B cell (primary cell): Measurements from ENCODE around the gene CORO2A. TPM values are rescaled to one million over a fixed set of nuclear protein-coding genes. Genes with fewer than 3 reads are reported as not detected.

Experiments
- ATAC-seq: fragments of 200-7000 bp; cut with Tn5 transposase; one replicate; pipeline ENCODE4 v1.10.0; 2021; ENCODE audit warnings: low read depth, mild to moderate bottlenecking, moderate number of reproducible peaks, moderate library complexity
- CTCF ChIA-PET: fragments of 350-600 bp; sonication (Branson Sonifier 250); formaldehyde crosslinking; loops from one replicate; lab custom pipeline; 2021; ENCODE audit warnings: antibody characterized with exemption, inconsistent platforms; lab: Charles Lee
- POLR2A ChIA-PET: fragments of 350-600 bp; sonication (Branson Sonifier 250); formaldehyde crosslinking; loops from one replicate; lab custom pipeline; 2021; ENCODE audit warnings: antibody characterized with exemption; lab: Charles Lee
- DNase-seq: peaks from one replicate; pipeline ENCODE4 v3.0.0; 2013
- H2AFZ ChIP-seq: 2 replicates; pipeline ENCODE4 v1.6.1; 2012; ENCODE audit warnings: mild to moderate bottlenecking, low read depth, low read length; ENCODE audit not compliant: insufficient read depth, poor library complexity, severe bottlenecking
- H3K27ac ChIP-seq, 2 donors: 1 replicate in 1 of 2; 2 replicates in 1 of 2; pipeline ENCODE4 v1.5.1; 2012 to 2013; ENCODE audit warnings: low read length in 2 of 2, mild to moderate bottlenecking in 2 of 2, moderate library complexity in 1 of 2
- H3K27me3 ChIP-seq, 4 experiments: fragments of 200-600 bp in 1 of 4; sonication (generic) in 1 of 4; replicated peaks in 1 of 4; 1 replicate in 2 of 4; 2 replicates in 2 of 4; pipeline versions ENCODE4 v1.6.1 to v1.7.0; 2013 to 2016; ENCODE audit warnings: low read length in 3 of 4, mild to moderate bottlenecking in 2 of 4, mixed read lengths in 1 of 4, moderate library complexity in 1 of 4; ENCODE audit not compliant: insufficient read depth in 4 of 4, control insufficient read depth in 3 of 4; ENCODE audit errors: control extremely low read depth in 1 of 4
- H3K36me3 ChIP-seq, 2 experiments: replicated peaks in 1 of 2; 1 replicate in 1 of 2; 2 replicates in 1 of 2; pipeline versions ENCODE4 v1.6.1 to v1.7.1; 2013; ENCODE audit warnings: low read length in 1 of 2; ENCODE audit not compliant: insufficient read depth in 2 of 2, control insufficient read depth in 1 of 2; ENCODE audit errors: control extremely low read depth in 1 of 2, extremely low read depth in 1 of 2
- H3K4me1 ChIP-seq, 2 donors: fragments of 200-600 bp in 1 of 2; sonication (generic) in 1 of 2; 1 replicate in 1 of 2; 2 replicates in 1 of 2; pipeline versions ENCODE4 v1.5.1 to v1.6.1; 2013 to 2017; ENCODE audit warnings: low read length in 2 of 2; ENCODE audit not compliant: control insufficient read depth in 2 of 2, insufficient read depth in 2 of 2
- H3K4me2 ChIP-seq: replicated peaks from 2 replicates; pipeline ENCODE3; 2012; ENCODE audit warnings: mild to moderate bottlenecking, low read depth, low read length; ENCODE audit not compliant: poor library complexity, severe bottlenecking
- H3K4me3 ChIP-seq, 5 experiments: fragments of 200-600 bp in 1 of 5; sonication (generic) in 1 of 5; 1 replicate in 3 of 5; 2 replicates in 2 of 5; pipeline versions ENCODE4 v1.5.1 to v1.7.0; 2011 to 2016; ENCODE audit warnings: low read length in 4 of 5, mild to moderate bottlenecking in 4 of 5, low read depth in 2 of 5, control low read depth in 1 of 5, moderate library complexity in 1 of 5; ENCODE audit not compliant: insufficient read depth in 1 of 5; ENCODE audit errors: control extremely low read depth in 1 of 5, extremely low read depth in 1 of 5
- H3K79me2 ChIP-seq: fragments of 200-600 bp; sonication (generic); one replicate; pipeline ENCODE4 v1.6.0; 2016; ENCODE audit warnings: low read length; ENCODE audit not compliant: control insufficient read depth, insufficient read depth
- H3K9ac ChIP-seq: fragments of 200-600 bp; sonication (generic); 2 replicates; pipeline ENCODE4 v1.6.1; 2017; ENCODE audit warnings: mild to moderate bottlenecking, low read length, moderate library complexity
- H3K9me3 ChIP-seq, 3 donors: one replicate each; pipeline versions ENCODE4 v1.6.1 to v1.7.1; 2013; ENCODE audit warnings: low read length in 2 of 3; ENCODE audit not compliant: control insufficient read depth in 2 of 3, insufficient read depth in 1 of 3; ENCODE audit errors: control extremely low read depth in 1 of 3
- H4K20me1 ChIP-seq: 2 replicates; pipeline ENCODE4 v1.6.0; 2012; ENCODE audit warnings: mild to moderate bottlenecking, low read length; ENCODE audit not compliant: insufficient read depth, control insufficient read depth, poor library complexity, severe bottlenecking
- H3K27ac Mint-ChIP-seq: one replicate; pipeline ENCODE4 v1.8.0; 2021; ENCODE audit warnings: mixed read lengths
- H3K27me3 Mint-ChIP-seq: one replicate; pipeline ENCODE4 v1.8.0; 2021; ENCODE audit warnings: mixed read lengths
- H3K4me1 Mint-ChIP-seq: one replicate; pipeline ENCODE4 v1.8.0; 2021; ENCODE audit warnings: mixed read lengths
- H3K4me3 Mint-ChIP-seq: one replicate; pipeline ENCODE4 v1.8.0; 2021; ENCODE audit warnings: mixed read lengths
- H3K9me3 Mint-ChIP-seq: one replicate; pipeline ENCODE4 v1.8.0; 2022; ENCODE audit warnings: mixed read lengths; ENCODE audit not compliant: insufficient read depth
- EZH2 ChIP-seq: IDR thresholded peaks from 2 replicates; pipeline ENCODE4 v1.6.1; 2012; ENCODE audit warnings: borderline replicate concordance, low read depth, mild to moderate bottlenecking, moderate library complexity, low read length; ENCODE audit not compliant: insufficient read depth, poor library complexity, severe bottlenecking
- WGBS: methylation state at CpG from one replicate; pipeline ENCODE4 v1.1.5; 2013; ENCODE audit warnings: missing lambda C conversion rate; ENCODE audit not compliant: insufficient coverage; 5-methylcytosine and 5-hydroxymethylcytosine counted together
- intact Hi-C: fragments of 100-400 bp; cut with micrococcal nuclease; formaldehyde crosslinking; loops from one replicate; pipeline ENCODE4 v1.10.0; 2022
- polyA plus RNA-seq: library from polyadenylated mRNA; depleted of rRNA; stranded (reverse); fragments of >200 nt; gene quantifications from 2 replicates; pipeline ENCODE4 v1.2.3, GENCODE V29; 2012
- total RNA-seq, 2 donors: library from RNA; stranded (reverse); fragments of 120-200 nt in 1 of 2; gene quantifications; 1 replicate in 1 of 2; 2 replicates in 1 of 2; pipeline versions ENCODE4 v1.2.3 to v1.2.4, GENCODE V29; 2013 to 2022
- TF ChIP-seq, protein P1 (sequence below): fragments of 200-600 bp; IDR thresholded peaks from one replicate; pipeline ENCODE4 v1.8.0; 2022; ENCODE audit warnings: antibody characterized with exemption, mild to moderate bottlenecking

CORO2A gene
- total and polyA plus RNA-seq, 2 donors (not counting 1 experiment from before 2014, with no cell fraction given), result 1.1 to 2.0 TPM

DNA sequence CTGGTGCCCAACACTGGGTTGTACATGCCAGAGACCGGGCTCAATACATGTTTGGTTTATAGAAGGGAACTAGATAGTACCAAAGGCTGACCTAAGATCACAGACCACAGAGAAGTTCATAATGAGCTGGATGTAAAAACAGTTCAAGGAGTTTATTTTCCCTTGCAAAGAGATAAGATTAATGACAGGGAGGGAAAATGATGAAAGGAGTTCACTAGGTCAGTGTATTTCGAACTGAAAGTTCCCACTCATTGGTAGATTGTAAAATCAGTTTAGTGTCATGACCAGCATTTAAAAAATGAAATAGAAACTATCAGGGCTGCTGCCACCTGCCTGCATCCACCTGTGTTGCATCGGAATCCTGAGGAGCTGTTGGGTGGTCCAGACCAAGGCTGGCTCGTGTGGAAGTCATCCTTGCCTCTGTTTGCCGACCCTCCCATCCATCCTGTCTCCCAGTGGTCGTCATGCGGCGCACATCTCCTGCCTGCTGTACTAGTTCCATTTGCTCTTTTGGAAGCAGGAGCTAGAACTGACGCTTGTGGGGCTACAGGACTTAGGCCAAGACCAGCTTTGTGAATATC, 41.9 kb upstream of the CORO2A start:
- no peaks in the 10 kb centered on the region for H3K9me3 Mint-ChIP-seq
- intact Hi-C loops, result no loop called here
- no peaks in the 10 kb centered on the region for H4K20me1 ChIP-seq

DNA sequence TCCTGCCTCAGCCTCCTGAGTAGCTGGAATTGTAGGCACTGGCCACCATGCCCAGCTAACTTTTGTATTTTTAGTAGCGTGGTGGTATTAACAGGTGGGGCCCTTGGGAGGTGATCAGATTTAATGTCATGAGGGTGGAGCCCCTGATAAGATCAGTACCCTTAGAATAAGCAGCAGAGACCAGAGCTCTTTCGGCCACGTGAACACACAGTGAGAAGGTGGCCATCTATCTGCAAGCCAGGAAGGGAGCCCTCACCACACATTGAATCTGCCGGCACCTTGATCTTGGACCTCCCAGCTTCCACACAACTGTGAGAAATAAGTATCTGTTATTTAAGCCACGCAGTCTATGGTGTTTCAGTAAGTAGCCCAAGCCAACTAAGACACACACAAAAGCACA, 40.5 kb upstream of the CORO2A start:
- Histone ChIP-seq H3K4me3 (no peak overlapping the region), H3K36me3 (peaks cover 0 to 10% of the 10 kb centered on the region in 2 experiments), H3K4me2 (no peak overlapping the region), H2AFZ (no peak overlapping the region), H3K4me1 (no peaks in the 10 kb centered on the region), H3K27me3 (no peaks in the 10 kb centered on the region), H4K20me1 (no peaks in the 10 kb centered on the region), H3K9ac (no peak overlapping the region), H3K9me3 (no peaks in the 10 kb centered on the region), H3K79me2 (no peaks in the 10 kb centered on the region), H3K27ac (no peak overlapping the region)
- ChIA-PET CTCF (no interaction called here), POLR2A (no interaction called here)
- Mint-ChIP-seq H3K9me3 (no peaks in the 10 kb centered on the region), H3K4me3 (no peak overlapping the region), H3K27ac (no peak overlapping the region), H3K27me3 (no peaks in the 10 kb centered on the region), H3K4me1 (peaks cover 2% of the 10 kb centered on the region)
- 100% methylated on average over 2 of the region's 5 CpGs for WGBS
- no peak for TF ChIP-seq EZH2
- TF ChIP-seq, protein P1, sequence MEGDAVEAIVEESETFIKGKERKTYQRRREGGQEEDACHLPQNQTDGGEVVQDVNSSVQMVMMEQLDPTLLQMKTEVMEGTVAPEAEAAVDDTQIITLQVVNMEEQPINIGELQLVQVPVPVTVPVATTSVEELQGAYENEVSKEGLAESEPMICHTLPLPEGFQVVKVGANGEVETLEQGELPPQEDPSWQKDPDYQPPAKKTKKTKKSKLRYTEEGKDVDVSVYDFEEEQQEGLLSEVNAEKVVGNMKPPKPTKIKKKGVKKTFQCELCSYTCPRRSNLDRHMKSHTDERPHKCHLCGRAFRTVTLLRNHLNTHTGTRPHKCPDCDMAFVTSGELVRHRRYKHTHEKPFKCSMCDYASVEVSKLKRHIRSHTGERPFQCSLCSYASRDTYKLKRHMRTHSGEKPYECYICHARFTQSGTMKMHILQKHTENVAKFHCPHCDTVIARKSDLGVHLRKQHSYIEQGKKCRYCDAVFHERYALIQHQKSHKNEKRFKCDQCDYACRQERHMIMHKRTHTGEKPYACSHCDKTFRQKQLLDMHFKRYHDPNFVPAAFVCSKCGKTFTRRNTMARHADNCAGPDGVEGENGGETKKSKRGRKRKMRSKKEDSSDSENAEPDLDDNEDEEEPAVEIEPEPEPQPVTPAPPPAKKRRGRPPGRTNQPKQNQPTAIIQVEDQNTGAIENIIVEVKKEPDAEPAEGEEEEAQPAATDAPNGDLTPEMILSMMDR, result no peak
- no peak for DNase-seq
- intact Hi-C loops, result no loop called here
- ATAC-seq, result no peak

More for the DNA sequence above, 41.9 kb upstream of the CORO2A start:
- no peak overlapping the region for H3K4me2 ChIP-seq
- DNase-seq (no peak), ATAC-seq (no peak)
- Mint-ChIP-seq H3K27ac (no peak overlapping the region), H3K4me1 (peaks cover 2% of the 10 kb centered on the region), H3K4me3 (no peak overlapping the region), H3K27me3 (no peaks in the 10 kb centered on the region)
- no peaks in the 10 kb centered on the region for H3K27me3 ChIP-seq
- no peaks in the 10 kb centered on the region for H3K79me2 ChIP-seq
- WGBS, result 89% methylated on average over 8 of the region's 9 CpGs
- H3K27ac ChIP-seq, result no peak overlapping the region
- no peak overlapping the region for H3K4me3 ChIP-seq
- H3K36me3 ChIP-seq, result peaks cover 0 to 5% of the 10 kb centered on the region in 2 experiments
- ChIA-PET POLR2A (no interaction called here), CTCF (interaction anchor here (0.7 to 2.1 kb wide), 5 partner anchors 13 to 200 kb away, joined by 3 to 8 read pairs (median 5); no protein-coding TSS in a partner anchor)
- TF ChIP-seq, protein P1, result no peak
- TF ChIP-seq EZH2, result no peak
- no peak overlapping the region for H3K9ac ChIP-seq
- no peaks in the 10 kb centered on the region for H3K9me3 ChIP-seq
- no peak overlapping the region for H2AFZ ChIP-seq
- no peaks in the 10 kb centered on the region for H3K4me1 ChIP-seq
